HepG2 (cell line): Measurements from ENCODE around the gene TBX15. TPM values are rescaled to one million over a fixed set of nuclear protein-coding genes. Genes with fewer than 3 reads are reported as not detected.

Experiments
- ATAC-seq: fragments of 200-7000 bp; cut with Tn5 transposase; 3 replicates; pipeline ENCODE4 v1.9.1; 2020; ENCODE audit warnings: mild to moderate bottlenecking, moderate library complexity
- BruUV-seq: library from RNA; stranded (reverse); fragments of 400-500 nt; replicated peaks from 2 replicates; lab custom pipeline; 2021; lab: Mats Ljungman, UMichigan
- CTCF ChIA-PET: fragments of 300-600 bp; formaldehyde crosslinking; extraction: SDS; loops from one replicate; lab custom pipeline; 2021; ENCODE audit warnings: low total read pairs, inconsistent platforms, low intra/inter-chr PET ratio; lab: Yijun Ruan, JAX
- POLR2A ChIA-PET: fragments of 350-600 bp; sonication (Branson Sonifier 250); formaldehyde crosslinking; loops from one replicate; lab custom pipeline; 2020; ENCODE audit warnings: antibody characterized with exemption, inconsistent platforms; lab: Yijun Ruan, JAX
- DNase-seq: peaks from one replicate; pipeline ENCODE4 v3.0.0-alpha.2; 2015; ENCODE audit warnings: low spot score
- FAIRE-seq: peaks from 3 replicates; lab custom pipeline; 2011; peaks lifted over from hg19 to GRCh38; lab: Jason Lieb, UNC
- H2AFZ ChIP-seq: one replicate; pipeline ENCODE4 v1.6.1; 2011; ENCODE audit warnings: low read length, inconsistent platforms
- H3K27ac ChIP-seq: fragments of 300-600 bp; 3 replicates; pipeline ENCODE4 v1.8.0; 2011; ENCODE audit warnings: mixed run types, mild to moderate bottlenecking, mixed read lengths, low read length, inconsistent platforms; ENCODE audit not compliant: insufficient read depth; ENCODE audit errors: extremely low read length
- H3K27me3 ChIP-seq, 2 experiments: fragments of 200-600 bp in 1 of 2; 2 replicates in 1 of 2; 3 replicates in 1 of 2; pipeline versions ENCODE4 v1.6.0 to v1.8.0; 2011; ENCODE audit warnings: low read length in 2 of 2, mild to moderate bottlenecking in 2 of 2, moderate library complexity in 2 of 2, inconsistent platforms in 1 of 2; ENCODE audit not compliant: insufficient read depth in 2 of 2, control insufficient read depth in 1 of 2
- H3K36me3 ChIP-seq, 2 experiments: fragments of 200-600 bp in 1 of 2; replicated peaks in 1 of 2; 2 replicates in 1 of 2; 3 replicates in 1 of 2; pipeline versions ENCODE4 v1.5.1 to v1.8.0; 2011; ENCODE audit warnings: low read length in 2 of 2, inconsistent platforms in 1 of 2; ENCODE audit not compliant: insufficient read depth in 2 of 2, control insufficient read depth in 1 of 2
- H3K4me1 ChIP-seq: 2 replicates; pipeline ENCODE4 v1.5.1; 2012; ENCODE audit warnings: low read length, inconsistent platforms; ENCODE audit not compliant: insufficient read depth
- H3K4me2 ChIP-seq: 2 replicates; pipeline ENCODE4 v1.6.0; 2011; ENCODE audit warnings: low read depth, low read length, inconsistent platforms
- H3K4me3 ChIP-seq, 3 experiments: fragments of 200-600 bp in 1 of 3; sonication (generic), shearing (Covaris generic) in 1 of 3; replicated peaks in 1 of 3; 2 replicates each; pipeline ENCODE4 v1.5.1; 2011 to 2016; ENCODE audit warnings: low read length in 3 of 3, inconsistent platforms in 2 of 3, low read depth in 2 of 3, mild to moderate bottlenecking in 2 of 3, control low read depth in 1 of 3, mixed read lengths in 1 of 3; ENCODE audit not compliant: insufficient read depth in 1 of 3
- H3K79me2 ChIP-seq: one replicate; pipeline ENCODE4 v1.6.1; 2011; ENCODE audit warnings: low read length, inconsistent platforms; ENCODE audit not compliant: insufficient read depth
- H3K9ac ChIP-seq: 2 replicates; pipeline ENCODE4 v1.6.0; 2011; ENCODE audit warnings: mild to moderate bottlenecking, low read depth, low read length, inconsistent platforms; ENCODE audit not compliant: insufficient read depth
- H3K9me3 ChIP-seq: 2 replicates; pipeline ENCODE4 v1.5.1; 2012; ENCODE audit warnings: mild to moderate bottlenecking, low read length
- H4K20me1 ChIP-seq: 2 replicates; pipeline ENCODE4 v1.6.0; 2011; ENCODE audit warnings: inconsistent platforms, mild to moderate bottlenecking, low read length, moderate library complexity; ENCODE audit not compliant: insufficient read depth
- ATF7 ChIP-seq, 2 experiments: fragments of 450-650 bp in 1 of 2; sonication (generic) in 1 of 2; formaldehyde crosslinking in 1 of 2; IDR thresholded peaks; 2 replicates each; pipeline versions ENCODE4 v1.4.0 to v1.6.1; 2016 to 2020; ENCODE audit warnings: antibody characterized with exemption in 1 of 2, mild to moderate bottlenecking in 1 of 2, missing genetic modification reagents in 1 of 2
- CREB1 ChIP-seq, 2 experiments: fragments of 450-650 bp in 1 of 2; IDR thresholded peaks; 2 replicates each; pipeline ENCODE4 v1.6.1; 2016 to 2017; ENCODE audit warnings: control low read depth in 1 of 2, mild to moderate bottlenecking in 1 of 2, missing compliant biosample characterization in 1 of 2, missing genetic modification characterization in 1 of 2
- E2F1 ChIP-seq: sonication (generic); formaldehyde crosslinking; IDR thresholded peaks from 2 replicates; pipeline ENCODE4 v1.5.0; 2020; ENCODE audit warnings: missing genetic modification reagents
- HOXA5 ChIP-seq: sonication (generic); formaldehyde crosslinking; IDR thresholded peaks from 2 replicates; pipeline ENCODE4 v1.4.0; 2020; ENCODE audit warnings: missing genetic modification reagents
- ISX ChIP-seq: sonication (generic); formaldehyde crosslinking; conservative IDR thresholded peaks from 2 replicates; pipeline ENCODE4 v1.5.0; 2020; ENCODE audit warnings: missing genetic modification reagents
- SKIL ChIP-seq: sonication (generic); formaldehyde crosslinking; IDR thresholded peaks from 2 replicates; pipeline ENCODE4 v1.8.0; 2022; ENCODE audit warnings: missing genetic modification reagents, mild to moderate bottlenecking, moderate library complexity, borderline replicate concordance
- TBL1XR1 ChIP-seq: fragments of 150-350 bp; IDR thresholded peaks from 2 replicates; pipeline ENCODE4 v1.6.1; 2014; ENCODE audit warnings: borderline replicate concordance, low read length; ENCODE audit not compliant: partially characterized antibody
- TOE1 ChIP-seq: sonication (generic); formaldehyde crosslinking; IDR thresholded peaks from 2 replicates; pipeline ENCODE4 v1.4.0; 2020; ENCODE audit warnings: mild to moderate bottlenecking, missing genetic modification reagents
- WGBS: methylation state at CpG from one replicate; pipeline ENCODE4 v1.1.6; 2017; ENCODE audit warnings: low lambda C conversion rate; 5-methylcytosine and 5-hydroxymethylcytosine counted together
- in situ Hi-C: cut with HindIII; loops from 2 replicates; pipeline ENCODE4 v1.10.0; 2017; ENCODE audit warnings: low pct_unique_long_range_greater_than_20kb; ENCODE audit not compliant: extremely low pct_ligation_motif_present
- intact Hi-C: fragments of 100-400 bp; cut with micrococcal nuclease; formaldehyde crosslinking; loops from one replicate; pipeline ENCODE4 v1.10.0; 2022; ENCODE audit not compliant: unreplicated experiment
- polyA plus RNA-seq, 8 experiments: library from polyadenylated mRNA; depleted of rRNA in 3 of 8; stranded (reverse) in 7 of 8; unstranded in 1 of 8; fragments of >200 nt; fragmentation: Illumina TruSeq in 4 of 8; extraction: Trizol in 4 of 8; gene quantifications; 2 replicates each; pipeline versions ENCODE4 v1.2.1 to v1.2.3, GENCODE V29; 2011 to 2016; ENCODE audit warnings: low read depth in 4 of 8, missing spikeins in 1 of 8, mixed read lengths in 1 of 8; ENCODE audit not compliant: insufficient read depth in 1 of 8
- total RNA-seq, 5 experiments: library from RNA; depleted of rRNA; stranded (reverse); fragments of >200 nt; fragmentation: Illumina TruSeq; extraction: Trizol; gene quantifications; 2 replicates each; pipeline ENCODE4 v1.2.3, GENCODE V29; 2016; ENCODE audit warnings: low read depth in 1 of 5

The TBX15 gene
- total and polyA plus RNA-seq, 2 of the 13 experiments (the other 11 are each of a cell fraction or from before 2014, with no cell fraction given) = 0.42 to 1.9 TPM

- in situ Hi-C loops (no loop called here), intact Hi-C loops (no loop called here)
- Histone ChIP-seq H3K9ac (no peak overlapping the region), H3K27ac (no peak overlapping the region), H3K4me1 (peaks cover 16% of the 10 kb centered on the region), H3K36me3 (no peaks in the 10 kb centered on the region), H3K9me3 (no peaks in the 10 kb centered on the region)
- no TSS peak for BruUV-seq
- no peak for FAIRE-seq
- no peak for DNase-seq
- POLR2A ChIA-PET = no interaction called here
- ATAC-seq = no peak
- no peak for TF ChIP-seq ISX
- TF ChIP-seq, all 625 proteins: peak for 0
- H3K27me3 ChIP-seq = no peaks in the 10 kb centered on the region
- H3K79me2 ChIP-seq = no peaks in the 10 kb centered on the region
- CTCF ChIA-PET = no interaction called here
- H4K20me1 ChIP-seq = no peaks in the 10 kb centered on the region
- H3K4me3 ChIP-seq = no peak overlapping the region
- no peak overlapping the region for H2AFZ ChIP-seq
- H3K4me2 ChIP-seq = no peak overlapping the region
These were observed 91.7 kb downstream of the TBX15 start for GRCh38 chr1:118896416-118896815.

GRCh38 chr1:118894836-118895235 is 93.3 kb downstream of the TBX15 start:
- in situ Hi-C loops = no loop called here
- no peaks in the 10 kb centered on the region for H3K36me3 ChIP-seq
- no TSS peak for BruUV-seq
- H3K27me3 ChIP-seq = no peaks in the 10 kb centered on the region
- intact Hi-C loops = no loop called here
- peaks cover 12% of the 10 kb centered on the region for H3K4me1 ChIP-seq
- H3K4me3 ChIP-seq = no peak overlapping the region
- H3K9ac ChIP-seq = no peak overlapping the region
- H3K4me2 ChIP-seq = no peak overlapping the region
- H3K9me3 ChIP-seq = no peaks in the 10 kb centered on the region
- no peaks in the 10 kb centered on the region for H4K20me1 ChIP-seq
- H3K27ac ChIP-seq = no peak overlapping the region
- H3K79me2 ChIP-seq = no peaks in the 10 kb centered on the region
- FAIRE-seq = no peak
- ChIA-PET CTCF (no interaction called here), POLR2A (no interaction called here)
- TF ChIP-seq ATF7 (IDR thresholded peaks at IDR 0.05) (peak; percentile 91), ATF7 (CRISPR knock-in tag; IDR thresholded peaks at IDR 0.05) (no peak), TOE1 (CRISPR knock-in tag) (no peak), E2F1 (CRISPR knock-in tag) (no peak), TBL1XR1 (no peak), HOXA5 (CRISPR knock-in tag) (no peak), SKIL (CRISPR knock-in tag) (no peak), CREB1 (IDR thresholded peaks at IDR 0.05) (peak; percentile 82), CREB1 (CRISPR knock-in tag; IDR thresholded peaks at IDR 0.05) (no peak)
- no peak for DNase-seq
- WGBS = 85% methylated on average over 3 of the region's 3 CpGs
- no peak overlapping the region for H2AFZ ChIP-seq
- no peak for ATAC-seq
